Muscle of arm (tissue), 12 donors: Measurements from ENCODE around the gene UBLCP1. TPM values are rescaled to one million over a fixed set of nuclear protein-coding genes. Genes with fewer than 3 reads are reported as not detected.
"Not testable (repeated sequence)": the region's sequence is repeated elsewhere in the genome, so short reads cannot be mapped to it uniquely, and the experiment has no call there.

ENCODE experiments used
- DNase-seq: peaks from one replicate; pipeline ENCODE4 v3.0.0-alpha.2; 2013
- polyA plus RNA-seq, 12 donors: library from polyadenylated mRNA; unstranded; fragments of 120-200 nt; gene quantifications; one replicate each; pipeline ENCODE4 v1.2.1, GENCODE V29; 2013; ENCODE audit not compliant: insufficient read length in 12 of 12

The UBLCP1 gene
- polyA plus RNA-seq, 12 donors, result 16.6 to 30.4 (median 26.4) TPM; not detected in 1

DNA sequence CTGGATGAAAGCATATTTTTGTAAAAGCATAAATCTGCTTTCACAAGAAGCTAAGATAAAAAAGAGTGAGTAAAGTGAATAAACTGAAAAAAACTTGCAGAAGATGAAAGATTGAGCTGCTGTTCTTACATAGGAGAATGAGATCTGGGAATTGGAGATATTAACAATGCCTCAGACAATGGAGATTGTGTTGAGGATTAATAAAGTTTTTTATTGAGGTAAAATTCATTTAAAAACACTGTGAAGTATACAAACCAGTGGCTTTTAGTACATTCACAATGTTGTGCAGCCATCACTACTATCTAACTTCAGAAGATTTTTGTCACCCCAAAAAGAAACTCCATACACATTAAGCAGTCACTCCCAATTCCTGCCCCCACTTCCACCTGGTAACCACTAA is 19.7 kb upstream of the UBLCP1 start:
- DNase-seq, result no peak

DNA sequence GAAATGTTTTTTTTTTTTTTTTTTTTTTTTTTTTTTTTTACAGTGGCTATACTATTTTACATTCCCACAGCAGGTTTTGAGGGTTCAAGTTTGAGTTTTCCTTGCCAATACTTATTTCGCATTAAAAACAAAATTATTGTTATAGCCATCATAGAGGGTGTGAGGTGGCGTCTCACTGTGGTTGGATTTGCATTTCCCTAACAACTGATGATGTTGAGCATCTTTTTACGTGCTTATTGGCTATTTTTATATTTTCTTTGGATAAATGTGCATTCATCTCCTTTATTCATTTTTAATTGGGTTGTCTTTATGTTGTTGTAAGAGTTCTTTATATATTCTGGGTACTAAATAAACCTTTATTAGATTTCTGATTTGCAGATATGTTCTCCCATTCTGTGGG is 18.9 kb upstream of the UBLCP1 start:
- DNase-seq, result no peak

DNA sequence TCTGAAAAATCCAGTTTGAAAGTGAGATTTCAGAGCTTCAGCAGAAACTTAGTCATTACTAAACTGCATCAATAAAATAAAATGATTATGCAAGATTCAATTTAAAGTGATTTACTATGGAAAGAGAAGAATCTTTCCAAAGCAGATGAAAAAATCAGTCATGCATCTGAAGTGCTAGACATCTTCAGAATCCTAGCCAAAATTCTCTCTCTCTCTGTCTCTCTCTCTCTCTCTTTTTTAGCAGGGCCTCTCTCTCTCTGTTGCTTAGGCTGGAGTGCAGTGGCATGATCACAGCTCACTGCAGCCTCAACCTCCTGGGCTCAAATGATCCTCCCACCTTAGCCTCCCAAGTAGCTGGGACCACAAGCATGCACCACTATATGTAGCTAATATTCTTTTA is 18.2 kb upstream of the UBLCP1 start:
- DNase-seq, result no peak

DNA sequence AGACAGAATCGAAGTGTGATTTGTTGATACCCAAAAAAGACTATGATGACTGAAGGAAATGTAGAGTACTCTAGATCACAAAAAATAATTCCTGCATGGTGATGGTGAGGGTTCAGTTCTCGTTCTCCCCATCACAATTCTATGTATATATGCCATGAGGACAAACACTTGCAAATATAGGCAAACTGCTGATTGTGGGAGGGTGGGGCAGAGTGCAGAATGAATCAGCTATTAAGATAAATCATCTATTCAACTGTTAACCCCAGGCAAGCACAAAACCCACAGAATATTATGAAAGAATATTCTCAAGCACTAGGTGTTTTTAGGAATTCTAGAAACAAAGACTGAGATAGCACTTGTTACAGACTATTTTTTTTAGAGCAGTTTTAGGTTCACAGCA is 13.9 kb upstream of the UBLCP1 start:
- DNase-seq, result no peak

DNA sequence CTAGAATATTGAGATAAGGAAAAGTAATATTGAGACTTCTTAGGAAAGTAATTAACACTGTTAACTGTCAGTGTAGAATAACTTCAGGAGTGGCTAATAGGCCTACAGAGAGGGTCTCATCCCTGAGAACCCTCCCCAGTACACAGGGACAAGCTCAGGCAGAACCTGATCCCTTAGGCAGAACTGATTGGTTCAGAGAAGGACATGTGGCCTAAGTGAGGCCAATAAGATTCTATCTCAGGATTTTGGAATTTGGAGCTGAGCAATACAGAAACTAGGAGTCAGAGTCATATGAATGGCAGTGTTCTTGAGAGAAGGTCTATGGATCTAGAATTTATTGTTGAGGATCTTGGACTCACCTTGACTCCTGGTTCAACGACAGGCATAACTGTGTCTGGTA is 10.9 kb upstream of the UBLCP1 start:
- DNase-seq, result no peak

DNA sequence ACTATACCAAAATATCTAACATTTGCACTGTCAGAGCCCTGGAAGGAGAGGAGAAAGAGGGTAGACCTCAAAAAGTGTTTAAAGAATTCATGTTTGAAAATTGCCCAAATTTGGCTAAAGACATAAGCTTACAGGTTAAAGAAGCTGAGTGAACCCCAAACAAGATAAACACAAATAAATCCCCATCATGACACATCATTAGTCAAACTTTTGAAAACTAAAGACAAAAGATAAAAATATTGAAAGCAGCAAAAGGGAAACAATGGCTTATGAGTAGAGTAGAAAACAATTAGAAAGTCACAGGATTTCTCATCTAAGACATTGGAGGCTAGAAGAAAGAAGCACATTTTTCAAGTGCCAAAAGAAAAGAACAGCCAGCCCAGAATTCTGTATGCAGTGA is 6.1 kb upstream of the UBLCP1 start:
- no peak for DNase-seq

DNA sequence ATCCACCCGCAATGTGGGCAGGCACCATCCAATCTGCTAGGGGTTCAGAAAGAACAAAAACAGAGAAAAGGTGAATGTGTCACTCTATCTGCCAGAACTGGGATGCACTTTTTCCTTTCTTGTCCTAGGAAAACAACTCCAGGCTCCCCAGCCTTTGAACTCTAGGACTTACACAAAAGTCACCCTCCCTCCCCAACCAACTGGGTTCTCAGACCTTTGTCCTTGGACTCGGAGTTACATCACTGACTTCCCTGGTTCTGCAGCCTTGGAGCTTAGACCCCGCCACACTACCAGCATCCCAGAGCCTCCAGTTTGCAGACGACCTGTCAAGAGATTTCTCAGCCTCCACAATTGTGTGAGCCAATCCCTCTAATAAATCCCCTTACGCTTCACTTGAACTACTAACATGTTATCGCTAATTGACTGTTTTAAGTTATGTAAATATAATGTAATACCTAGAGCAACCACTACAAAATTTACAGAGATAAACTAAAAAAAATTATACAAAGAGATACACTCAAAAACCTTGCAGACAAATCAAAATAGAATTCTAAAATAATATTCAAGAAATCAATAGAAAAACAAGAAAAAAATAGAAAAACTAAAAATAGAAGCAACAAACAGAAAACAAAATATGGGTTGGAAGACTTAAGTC is 5.3 kb upstream of the UBLCP1 start:
- DNase-seq, result no peak

DNA sequence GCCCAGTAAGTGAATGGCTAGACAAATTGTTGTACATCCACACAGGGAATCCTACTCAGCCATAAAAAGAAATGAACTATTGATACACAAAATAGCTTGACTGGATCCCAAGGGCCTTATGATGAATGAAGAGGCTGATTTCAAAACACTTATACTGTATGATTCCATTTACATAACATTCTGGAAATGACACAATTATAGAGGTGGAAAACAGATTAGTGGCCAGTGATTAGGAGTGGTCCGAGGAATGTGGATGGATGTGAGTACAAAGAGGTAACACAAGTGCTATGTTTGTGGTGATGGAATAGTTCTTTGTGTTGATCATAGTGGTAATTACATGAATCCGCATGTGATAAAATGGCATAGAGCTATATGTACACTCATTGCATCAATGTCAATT is 4.7 kb upstream of the UBLCP1 start:
- DNase-seq, result no peak

DNA sequence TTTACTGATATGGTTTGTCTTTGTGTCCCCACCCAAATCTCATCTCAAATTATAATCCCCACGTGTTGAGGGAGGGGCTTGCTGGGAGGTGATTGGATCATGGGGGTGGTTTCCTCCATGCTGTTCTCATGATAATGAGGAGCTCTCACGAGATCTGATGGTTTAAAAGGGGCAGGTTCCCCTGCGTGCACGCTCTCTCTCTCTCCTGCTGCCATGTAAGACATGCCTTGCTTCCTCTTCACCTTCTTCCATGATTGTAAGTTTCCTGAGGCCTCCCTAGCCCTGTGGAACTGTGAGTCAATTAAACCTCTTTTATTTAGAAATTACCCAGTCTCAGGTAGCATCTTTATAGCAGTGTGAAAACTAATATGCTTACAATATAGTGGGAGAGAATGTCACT is 2.9 kb upstream of the UBLCP1 start:
- not testable (repeated sequence) for DNase-seq

DNA sequence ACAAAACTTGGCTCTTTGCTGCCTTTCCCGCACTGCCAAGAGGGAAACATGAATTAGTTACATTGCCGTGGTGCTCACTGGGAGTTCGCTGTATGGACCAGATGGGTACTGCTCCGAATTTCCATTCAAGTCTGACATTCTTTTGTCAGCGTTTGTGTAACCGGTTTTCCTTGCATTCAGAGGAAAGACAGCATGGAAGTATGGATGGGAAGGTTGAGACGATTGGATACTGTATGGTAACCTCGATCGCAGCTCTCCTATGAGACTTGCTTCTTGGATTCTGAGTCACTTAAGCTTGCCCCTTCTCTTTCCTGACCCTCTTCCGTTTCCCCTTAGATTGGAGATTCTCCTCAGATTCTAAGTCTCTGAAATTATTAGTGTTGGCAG is 625 bp upstream of the UBLCP1 start:
- no peak for DNase-seq

DNA sequence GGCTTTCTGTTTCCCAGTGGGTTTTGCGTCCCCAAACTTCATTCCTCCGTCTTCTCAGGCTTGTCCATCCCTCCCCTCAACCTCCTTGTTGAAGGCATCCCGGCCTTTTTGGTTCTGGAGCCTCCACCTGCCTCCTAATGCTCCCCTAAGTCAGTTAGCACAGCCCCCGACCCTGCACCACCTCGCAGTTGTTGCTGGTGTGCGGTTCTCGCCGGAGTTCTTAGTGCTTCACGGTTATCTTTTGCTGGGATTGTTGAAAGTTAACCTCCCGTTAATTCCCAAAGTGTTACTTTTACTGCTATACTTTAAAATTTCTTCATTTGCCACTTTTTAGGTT is 447 bp downstream of the UBLCP1 start:
- DNase-seq, result no peak

DNA sequence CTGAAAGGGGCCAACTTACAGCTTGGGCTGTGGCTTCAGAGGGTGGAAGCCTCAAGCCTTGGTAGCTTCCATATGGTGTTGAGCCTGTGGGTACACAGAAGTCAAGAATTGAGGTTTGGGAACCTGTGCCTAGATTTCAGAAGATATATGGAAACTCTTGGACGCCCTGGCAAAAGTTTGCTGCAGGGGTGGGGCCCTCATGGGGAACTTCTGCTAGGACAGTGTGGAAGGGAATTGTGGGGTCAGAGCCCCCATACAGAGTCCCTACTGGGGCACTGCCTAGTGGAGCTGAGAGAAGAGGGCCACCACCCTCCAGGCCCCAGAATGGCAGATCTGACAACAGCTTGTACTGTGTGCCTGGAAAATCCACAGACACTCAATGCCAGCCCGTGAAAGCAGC is 3.7 kb downstream of the UBLCP1 start:
- not testable (repeated sequence) for DNase-seq

DNA sequence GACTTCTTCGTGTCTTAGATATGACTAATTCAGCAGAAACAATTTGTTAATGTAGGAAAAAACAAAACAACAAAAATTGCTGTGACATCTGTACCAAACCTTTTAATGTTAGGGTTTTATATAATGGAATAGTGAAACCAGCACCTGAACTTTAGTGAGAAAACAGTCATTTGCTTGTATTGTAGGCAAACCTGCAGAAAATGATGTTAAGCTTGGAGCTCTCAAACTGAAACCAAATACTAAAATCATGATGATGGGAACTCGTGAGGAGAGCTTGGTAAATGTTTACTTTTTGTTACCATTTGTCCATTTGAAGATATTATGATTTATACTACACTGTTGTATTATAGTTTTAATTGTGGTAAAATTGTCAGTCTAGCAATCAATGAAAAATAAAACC is 6.6 kb downstream of the UBLCP1 start:
- no peak for DNase-seq

DNA sequence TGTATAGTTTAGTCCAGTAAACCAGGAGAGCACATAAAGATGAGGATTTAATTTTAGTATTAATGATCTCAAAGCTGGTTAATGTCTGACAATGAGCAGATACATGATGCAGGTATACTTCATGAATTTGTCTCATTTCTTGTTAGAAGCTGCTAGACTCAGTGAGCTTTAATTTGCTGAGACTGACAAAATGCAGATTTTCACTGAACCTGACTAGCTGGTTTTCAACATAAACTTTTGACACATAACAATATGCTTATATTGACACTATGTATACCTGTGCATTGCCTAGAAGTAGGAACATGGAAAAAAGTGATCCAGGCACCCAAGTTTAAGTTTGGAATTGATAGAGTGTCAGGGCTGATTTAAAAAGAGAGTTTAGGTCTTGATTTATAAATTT is 10.8 kb downstream of the UBLCP1 start:
- no peak for DNase-seq

DNA sequence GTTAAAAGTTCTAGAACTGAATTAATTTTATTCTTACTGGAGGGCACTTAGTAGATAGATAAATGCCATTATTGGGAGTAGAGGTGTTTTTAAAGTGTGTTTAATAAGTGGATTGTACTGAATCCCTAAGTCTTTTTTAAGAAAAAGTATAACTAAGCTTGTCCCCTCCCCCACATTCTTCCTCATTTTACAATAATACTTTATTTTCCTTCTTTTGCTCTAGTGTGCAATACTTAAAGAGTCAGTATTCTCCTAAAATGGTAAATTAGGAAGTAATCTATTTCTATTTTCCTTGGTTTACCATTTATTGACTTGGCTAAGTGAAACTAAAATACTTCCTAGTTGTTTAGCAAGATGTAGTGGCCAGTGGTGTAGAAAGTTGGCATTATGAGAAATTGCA is 11.6 kb downstream of the UBLCP1 start:
- DNase-seq, result no peak

DNA sequence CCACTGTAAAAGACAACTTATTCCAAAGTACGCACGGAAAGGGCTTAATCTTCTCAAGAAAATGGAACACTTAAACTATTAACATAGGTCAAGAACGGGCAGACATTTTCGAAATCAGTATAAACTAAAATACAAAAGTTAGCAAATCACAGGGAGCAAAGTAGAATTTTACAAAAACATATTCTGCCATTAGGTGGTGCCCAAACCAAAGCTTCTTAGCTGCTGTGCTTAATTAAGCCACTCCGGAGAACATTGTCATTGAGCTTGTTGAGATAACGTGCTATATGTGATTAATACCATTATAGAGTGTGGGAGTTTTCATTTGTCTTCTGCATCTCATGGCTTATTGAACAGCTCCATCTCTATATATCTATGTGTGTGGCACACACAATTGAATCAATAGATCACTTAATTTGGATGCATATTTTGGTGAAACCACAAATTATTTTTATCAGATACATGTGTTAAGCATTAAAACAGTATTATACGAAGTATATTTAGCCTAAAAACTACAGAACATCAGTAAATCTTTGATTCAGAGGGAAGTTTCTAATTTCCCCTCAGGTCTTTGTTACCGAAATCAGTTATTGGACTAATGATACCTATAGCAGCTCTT is 23.4 kb downstream of the UBLCP1 start:
- peak; percentile 16 for DNase-seq

DNA sequence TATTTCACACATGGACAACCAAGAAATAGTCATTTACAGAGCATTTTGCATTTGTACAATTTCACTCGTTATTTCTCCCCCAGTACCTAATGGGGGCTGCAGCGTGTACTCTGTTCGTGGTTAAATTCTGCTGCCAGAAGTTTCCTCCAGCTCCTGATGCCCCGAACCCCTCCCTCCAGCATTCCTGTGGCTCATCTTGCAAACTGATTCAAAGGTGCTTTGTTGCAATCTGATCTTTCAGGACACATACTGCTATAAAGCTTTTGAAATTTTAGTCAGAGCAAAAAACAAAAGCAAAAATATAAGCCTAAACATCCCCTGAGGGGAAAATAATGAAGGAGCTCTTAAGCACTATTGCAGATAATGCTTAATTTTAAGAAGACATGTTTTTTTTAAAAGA is 27.7 kb downstream of the UBLCP1 start:
- DNase-seq, result no peak

DNA sequence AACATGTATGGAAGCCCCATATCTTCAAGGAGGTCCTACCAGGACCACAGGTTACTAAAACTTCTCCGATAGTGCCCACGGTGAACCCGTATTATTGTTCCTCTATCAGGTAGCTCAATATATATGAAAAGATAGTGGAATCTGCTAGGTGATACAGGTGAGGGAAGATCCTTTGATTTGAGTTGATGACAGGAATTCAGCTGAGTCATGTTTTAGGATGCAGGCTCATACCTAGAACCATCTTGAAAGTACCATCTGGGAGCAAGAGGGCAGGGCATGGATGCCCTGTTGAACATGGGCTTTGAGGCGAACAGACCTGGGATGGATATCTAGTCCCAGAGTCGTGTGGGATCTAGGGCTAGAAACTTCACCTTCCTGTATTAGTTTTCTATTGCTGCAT is 31.8 kb downstream of the UBLCP1 start:
- no peak for DNase-seq

DNA sequence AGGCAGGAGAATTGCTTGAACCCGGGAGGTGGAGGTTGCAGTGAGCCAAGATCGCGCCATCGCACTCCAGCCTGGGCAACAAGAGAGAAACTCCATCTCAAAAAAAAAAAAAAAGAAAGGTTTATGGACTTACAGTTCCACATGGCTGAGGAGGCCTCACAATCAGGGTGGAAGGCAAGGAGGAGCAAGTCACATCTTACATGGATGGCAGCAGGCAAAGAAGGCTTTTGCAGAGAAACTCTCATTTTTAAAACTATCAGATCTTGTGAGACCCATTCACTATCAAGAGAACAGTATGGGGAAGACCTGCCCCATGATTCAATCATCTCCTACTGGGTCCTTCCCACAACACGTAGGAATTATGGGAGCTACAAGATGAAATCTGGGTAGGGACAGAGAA is 34.2 kb downstream of the UBLCP1 start:
- DNase-seq, result not testable (repeated sequence)

DNA sequence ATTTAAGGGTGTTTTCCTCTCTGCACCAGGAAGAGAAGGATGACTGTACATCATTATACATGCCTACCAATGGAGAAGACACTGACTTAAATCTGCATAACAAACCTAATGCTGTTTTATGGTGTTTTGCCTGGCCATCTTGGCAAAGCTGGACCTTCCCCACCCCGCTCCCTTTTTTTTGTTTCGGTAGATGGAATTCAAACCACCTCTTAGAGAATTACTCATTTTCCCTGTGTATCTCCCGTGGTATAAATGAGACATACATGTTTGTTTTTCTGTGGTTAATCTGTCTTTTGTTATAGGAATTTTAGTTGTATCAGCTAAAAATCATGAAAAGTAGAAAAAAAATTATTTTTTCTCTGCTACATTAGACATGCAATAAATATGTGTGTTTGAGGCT is 38.4 kb downstream of the UBLCP1 start:
- no peak for DNase-seq

DNA sequence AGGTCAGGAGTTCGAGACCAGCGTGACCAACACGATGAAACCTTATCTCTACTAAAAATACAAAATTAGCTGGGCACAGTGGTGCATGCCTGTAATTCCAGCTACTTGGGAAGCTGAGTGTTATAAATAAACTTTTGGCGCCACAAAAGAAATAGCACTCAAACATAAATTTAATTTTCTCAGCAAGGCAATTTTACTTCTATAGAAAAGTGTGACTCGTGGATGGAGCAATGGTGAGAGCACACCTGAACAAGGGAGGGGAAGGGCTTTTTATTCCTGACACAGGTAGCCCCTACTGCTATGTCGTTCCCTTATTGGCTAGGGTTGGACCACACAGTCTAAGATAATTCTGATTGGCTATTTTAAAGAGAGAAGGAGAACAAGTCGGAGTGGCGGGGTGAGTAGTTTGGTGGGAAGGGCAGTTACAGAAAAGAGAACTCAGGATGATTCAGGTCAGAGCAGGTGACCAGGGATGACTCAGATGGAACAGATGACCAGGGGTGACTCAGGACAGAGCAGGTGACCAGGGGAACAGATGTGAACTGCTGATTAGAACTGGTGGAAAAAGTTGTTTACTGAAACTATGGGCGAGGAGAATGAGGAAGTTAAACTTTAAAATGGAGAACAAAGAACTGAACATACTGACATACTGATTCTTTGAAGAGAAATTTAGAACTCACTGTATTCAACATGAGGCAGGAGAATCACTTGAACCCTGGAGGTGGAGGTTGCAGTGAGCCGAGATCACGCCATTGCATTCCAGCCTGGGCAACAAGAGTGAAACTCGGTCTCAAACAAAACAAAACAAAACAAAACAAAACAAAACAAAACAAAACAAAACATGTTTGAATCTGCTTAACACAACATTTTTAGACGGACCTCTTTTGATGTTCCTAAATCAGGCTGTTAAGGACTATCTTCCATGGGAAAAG is 39.1 kb downstream of the UBLCP1 start:
- not testable (repeated sequence) for DNase-seq

DNA sequence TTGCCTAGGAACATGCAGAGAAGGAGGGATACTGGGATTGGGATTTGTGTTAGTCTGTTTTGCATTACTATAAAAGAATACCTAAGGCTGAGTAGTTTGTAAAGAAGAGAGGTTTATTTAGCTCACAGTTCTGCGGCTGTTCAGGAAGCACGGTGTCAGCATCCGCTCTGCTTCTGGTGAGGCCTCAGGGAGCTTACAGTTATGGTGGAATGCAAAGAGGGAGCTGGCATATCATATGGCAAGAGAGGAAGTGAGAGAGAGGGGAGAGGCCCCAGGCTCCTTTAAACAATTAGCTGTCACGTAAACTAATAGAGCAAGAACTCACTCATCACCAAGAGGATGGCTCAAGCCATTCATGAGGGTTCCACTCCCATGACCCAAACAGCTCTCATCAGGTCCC is 40.2 kb downstream of the UBLCP1 start:
- DNase-seq, result no peak

DNA sequence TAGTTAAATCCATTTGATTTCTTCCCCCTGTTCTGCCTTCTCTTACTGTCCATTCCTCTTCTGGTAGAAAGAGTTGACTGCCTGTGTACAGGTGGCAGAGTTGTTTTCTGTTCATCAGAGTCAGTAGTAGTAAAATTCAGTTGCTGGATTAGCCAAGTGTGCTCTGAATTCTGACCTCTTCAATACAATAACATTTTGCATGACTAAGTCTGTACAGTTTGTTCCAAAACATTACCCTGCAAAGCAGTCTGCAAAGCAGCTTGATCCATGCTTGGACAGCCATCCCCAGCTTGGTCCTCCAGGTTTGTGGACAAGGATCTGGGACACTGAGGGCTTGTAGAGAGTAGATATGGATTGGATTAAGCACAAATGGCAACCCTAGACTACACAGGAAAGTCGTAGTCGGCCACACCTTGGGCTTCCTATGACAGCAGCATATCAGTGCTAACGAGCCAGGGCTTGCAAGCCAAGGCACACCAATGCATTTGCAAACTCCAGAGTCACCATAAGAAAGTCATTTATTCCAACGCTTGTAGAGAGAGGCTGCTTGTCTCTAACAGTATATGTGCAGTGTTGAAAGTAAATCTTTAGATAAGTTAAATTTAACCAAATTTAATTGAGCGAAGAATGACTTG is 42.0 kb downstream of the UBLCP1 start:
- no peak for DNase-seq
